H1 (cell line): ENCODE results near the gene SAMD4A. TPM values are rescaled to one million over a fixed set of nuclear protein-coding genes. Genes with fewer than 3 reads are reported as not detected.

ENCODE experiments used
- CTCF ChIA-PET: fragments of 300-600 bp; sonication (Branson Sonifier 250); formaldehyde crosslinking; loops from one replicate; lab custom pipeline; 2021; ENCODE audit not compliant: partially characterized antibody; lab: Charles Lee
- POLR2A ChIA-PET: fragments of 300-600 bp; sonication (Branson Sonifier 250); formaldehyde crosslinking; loops from one replicate; lab custom pipeline; 2021; ENCODE audit warnings: inconsistent platforms; ENCODE audit not compliant: partially characterized antibody; lab: Charles Lee
- DNase-seq, 2 experiments: peaks; one replicate each; pipeline versions ENCODE4 v3.0.0 to v3.0.0-alpha.2; 2010 to 2022; ENCODE audit warnings: low spot score in 2 of 2, low read depth in 1 of 2, mixed read lengths in 1 of 2
- FAIRE-seq: peaks from 2 replicates; lab custom pipeline; 2011; peaks lifted over from hg19 to GRCh38; lab: Jason Lieb, UNC
- H2AFZ ChIP-seq: 2 replicates; pipeline ENCODE4 v1.8.1; 2012; ENCODE audit warnings: low read length, inconsistent platforms
- H2AK5ac ChIP-seq: 2 replicates; pipeline ENCODE4 v1.6.1; 2013; ENCODE audit warnings: low read depth, low read length
- H2BK120ac ChIP-seq: replicated peaks from 2 replicates; pipeline ENCODE3; 2013; ENCODE audit warnings: low read depth, low read length, inconsistent platforms
- H2BK12ac ChIP-seq: 2 replicates; pipeline ENCODE4 v1.6.1; 2013; ENCODE audit warnings: low read depth, low read length
- H2BK15ac ChIP-seq: 2 replicates; pipeline ENCODE4 v1.6.1; 2013; ENCODE audit warnings: low read length
- H2BK20ac ChIP-seq: 2 replicates; pipeline ENCODE4 v1.6.1; 2013; ENCODE audit warnings: low read length
- H2BK5ac ChIP-seq: 2 replicates; pipeline ENCODE4 v1.6.1; 2013; ENCODE audit warnings: low read depth, low read length
- H3K14ac ChIP-seq: 2 replicates; pipeline ENCODE4 v1.6.1; 2013; ENCODE audit warnings: inconsistent platforms; ENCODE audit not compliant: insufficient read length
- H3K18ac ChIP-seq: 2 replicates; pipeline ENCODE4 v1.6.1; 2013; ENCODE audit warnings: low read length; ENCODE audit errors: extremely low read depth
- H3K23ac ChIP-seq: 2 replicates; pipeline ENCODE4 v1.6.1; 2013; ENCODE audit warnings: inconsistent platforms; ENCODE audit not compliant: insufficient read length
- H3K23me2 ChIP-seq: 2 replicates; pipeline ENCODE4 v1.6.1; 2013; ENCODE audit warnings: low read depth, low read length
- H3K27ac ChIP-seq: 2 replicates; pipeline ENCODE4 v1.6.1; 2011; ENCODE audit warnings: low read depth, low read length, inconsistent platforms
- H3K27me3 ChIP-seq, 4 experiments: replicated peaks in 1 of 4; 1 replicate in 1 of 4; 2 replicates in 3 of 4; pipeline versions ENCODE4 v1.6.1 to v1.8.1; 2011 to 2013; ENCODE audit warnings: low read length in 3 of 4, mild to moderate bottlenecking in 3 of 4, inconsistent platforms in 2 of 4, mixed read lengths in 2 of 4, moderate library complexity in 1 of 4; ENCODE audit not compliant: control insufficient read depth in 3 of 4, insufficient read depth in 3 of 4; ENCODE audit errors: extremely low read depth in 1 of 4
- H3K36me3 ChIP-seq, 4 experiments: 2 replicates each; pipeline versions ENCODE4 v1.6.1 to v1.8.1; 2011 to 2013; ENCODE audit warnings: mild to moderate bottlenecking in 4 of 4, low read length in 3 of 4, moderate library complexity in 2 of 4, control low read depth in 1 of 4, inconsistent platforms in 1 of 4; ENCODE audit not compliant: insufficient read depth in 4 of 4, control insufficient read depth in 2 of 4
- H3K4ac ChIP-seq: replicated peaks from 2 replicates; pipeline ENCODE3; 2013; ENCODE audit warnings: low read length, low read depth, mixed read lengths, inconsistent platforms; ENCODE audit not compliant: insufficient read length
- H3K4me1 ChIP-seq, 4 experiments: replicated peaks in 1 of 4; 1 replicate in 1 of 4; 2 replicates in 3 of 4; pipeline versions ENCODE4 v1.6.1 to v1.8.1; 2011 to 2013; ENCODE audit warnings: low read length in 3 of 4, inconsistent platforms in 2 of 4, mixed read lengths in 1 of 4; ENCODE audit not compliant: insufficient read depth in 4 of 4, control insufficient read depth in 3 of 4
- H3K4me2 ChIP-seq, 2 experiments: 2 replicates each; pipeline versions ENCODE4 v1.6.1 to v1.8.1; 2011 to 2013; ENCODE audit warnings: low read depth in 2 of 2, low read length in 2 of 2, control low read depth in 1 of 2, inconsistent platforms in 1 of 2, mild to moderate bottlenecking in 1 of 2; ENCODE audit not compliant: insufficient read depth in 1 of 2
- H3K4me3 ChIP-seq, 4 experiments: fragments of 200-600, 300-600 bp in 1 of 4; sonication (generic), shearing (Covaris generic), sonication (Bioruptor Twin) in 1 of 4; 2 replicates each; pipeline versions ENCODE4 v1.5.1 to v1.8.1; 2011 to 2016; ENCODE audit warnings: low read length in 4 of 4, low read depth in 3 of 4, control low read depth in 2 of 4, inconsistent platforms in 2 of 4, mild to moderate bottlenecking in 2 of 4, mixed read lengths in 1 of 4, moderate library complexity in 1 of 4; ENCODE audit not compliant: insufficient read depth in 2 of 4; ENCODE audit errors: extremely low read depth in 1 of 4
- H3K56ac ChIP-seq: replicated peaks from 2 replicates; pipeline ENCODE3; 2013; ENCODE audit warnings: low read depth, mild to moderate bottlenecking, mixed read lengths, low read length, inconsistent platforms; ENCODE audit not compliant: insufficient read length
- H3K79me1 ChIP-seq: 2 replicates; pipeline ENCODE4 v1.6.1; 2013; ENCODE audit warnings: low read depth, low read length, control low read depth
- H3K79me2 ChIP-seq, 2 experiments: 2 replicates each; pipeline versions ENCODE4 v1.6.1 to v1.8.1; 2012 to 2013; ENCODE audit warnings: low read length in 2 of 2, mild to moderate bottlenecking in 2 of 2, inconsistent platforms in 1 of 2; ENCODE audit not compliant: insufficient read depth in 2 of 2, control insufficient read depth in 1 of 2
- H3K9ac ChIP-seq, 4 experiments: replicated peaks in 1 of 4; 1 replicate in 1 of 4; 2 replicates in 3 of 4; pipeline versions ENCODE4 v1.6.1 to v1.8.1; 2011 to 2013; ENCODE audit warnings: low read depth in 3 of 4, low read length in 3 of 4, control low read depth in 2 of 4, mild to moderate bottlenecking in 2 of 4, moderate library complexity in 2 of 4, inconsistent platforms in 1 of 4; ENCODE audit errors: extremely low read depth in 1 of 4
- H3K9me3 ChIP-seq, 2 experiments: 2 replicates each; pipeline versions ENCODE4 v1.6.1 to v1.8.1; 2012 to 2013; ENCODE audit warnings: mild to moderate bottlenecking in 2 of 2, moderate library complexity in 2 of 2, control low read depth in 1 of 2, inconsistent platforms in 1 of 2, low read depth in 1 of 2, low read length in 1 of 2, mixed read lengths in 1 of 2; ENCODE audit not compliant: insufficient read depth in 2 of 2
- H4K20me1 ChIP-seq, 2 experiments: replicated peaks in 1 of 2; 2 replicates each; pipeline versions ENCODE3 to v1.8.1; 2011 to 2013; ENCODE audit warnings: inconsistent platforms in 2 of 2, low read length in 2 of 2, mild to moderate bottlenecking in 1 of 2; ENCODE audit not compliant: insufficient read depth in 2 of 2, control insufficient read depth in 1 of 2
- H4K5ac ChIP-seq: 2 replicates; pipeline ENCODE4 v1.6.1; 2013; ENCODE audit warnings: low read length, low read depth, mixed read lengths, inconsistent platforms; ENCODE audit not compliant: insufficient read length
- H4K8ac ChIP-seq: 2 replicates; pipeline ENCODE4 v1.8.0; 2013; ENCODE audit warnings: mild to moderate bottlenecking, moderate library complexity, low read length, inconsistent platforms; ENCODE audit not compliant: insufficient read depth; ENCODE audit errors: extremely low read depth
- H4K91ac ChIP-seq: replicated peaks from 2 replicates; pipeline ENCODE3; 2013; ENCODE audit warnings: low read length, mixed read lengths, inconsistent platforms; ENCODE audit not compliant: insufficient read length
- KDM5A ChIP-seq: fragments of 200-600 bp; IDR thresholded peaks from 2 replicates; pipeline ENCODE4 v1.7.1; 2012; ENCODE audit warnings: mild to moderate bottlenecking, low read length, inconsistent platforms, mixed read lengths
- RBBP5 ChIP-seq: IDR thresholded peaks from 2 replicates; pipeline ENCODE4 v1.7.1; 2012; ENCODE audit warnings: low read depth, mild to moderate bottlenecking, inconsistent platforms, low read length, moderate library complexity, borderline replicate concordance
- SUZ12 ChIP-seq: fragments of 200-600 bp; sonication (generic); IDR thresholded peaks from 2 replicates; pipeline ENCODE4 v1.6.1; 2012; ENCODE audit warnings: mild to moderate bottlenecking, inconsistent platforms, low read length, moderate library complexity, mixed read lengths
- polyA plus RNA-seq, 7 experiments: library from polyadenylated mRNA; depleted of rRNA in 3 of 7; stranded (reverse) in 5 of 7; unstranded in 2 of 7; fragments of >200 nt in 5 of 7; fragments of 200-250 nt in 2 of 7; gene quantifications; 1 replicate in 5 of 7; 2 replicates in 1 of 7; 4 replicates in 1 of 7; pipeline versions ENCODE4 v1.2.1 to v1.2.3, GENCODE V29; 2011 to 2013; ENCODE audit warnings: missing spikeins in 2 of 7, mixed read lengths in 2 of 7
- total RNA-seq: library from RNA; stranded (reverse); fragmentation: NEBNext Ultra II Directional; extraction: Animal tissue kit (Norgen Biotek cat#: 25700); gene quantifications from 2 replicates; pipeline ENCODE4 v1.2.1, GENCODE V29; 2021

Gene SAMD4A
- total and polyA plus RNA-seq, 2 of the 8 experiments (the other 6 are each of a cell fraction or from before 2014, with no cell fraction given): 2.4 to 12.3 TPM

DNA sequence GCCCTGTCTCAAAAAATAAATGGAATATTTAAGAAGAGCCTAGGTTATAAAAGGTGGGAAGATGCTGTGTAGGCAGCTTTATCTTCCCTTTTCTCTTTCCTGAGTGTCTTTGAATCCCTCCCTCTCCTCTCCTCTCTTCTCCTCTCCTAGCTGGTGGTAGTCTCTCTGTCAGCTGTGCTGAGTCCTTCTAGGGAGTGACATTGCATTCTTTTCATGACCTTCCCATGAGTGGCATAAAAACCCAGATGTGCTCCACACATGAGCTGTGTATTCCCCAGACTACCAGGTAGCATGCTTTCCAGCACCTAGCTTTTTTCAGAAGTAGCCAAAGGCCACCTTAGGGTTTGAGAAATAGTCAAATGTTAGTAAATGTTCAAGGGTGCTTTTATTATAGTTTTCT, 23.6 kb downstream of the SAMD4A start:
- Histone ChIP-seq H3K23ac (no peak overlapping the region), H3K56ac (no peak overlapping the region), H2AK5ac (no peak overlapping the region), H2AFZ (no peak overlapping the region), H4K20me1 (no peaks in the 10 kb centered on the region), H4K5ac (no peak overlapping the region), H2BK120ac (no peak overlapping the region), H2BK15ac (no peak overlapping the region), H3K9me3 (no peaks in the 10 kb centered on the region), H2BK12ac (no peak overlapping the region), H3K4ac (no peak overlapping the region), H3K79me2 (0 out of 4 replicates have a peak, but pooled peaks cover 0 to 3% of the 10 kb centered on the region in 2 experiments), H3K9ac (no peak overlapping the region), H2BK5ac (no peak overlapping the region), H3K14ac (no peak overlapping the region), H3K36me3 (no peaks in the 10 kb centered on the region), H3K4me1 (no peaks in the 10 kb centered on the region), H3K27ac (no peak overlapping the region), H4K8ac (no peak overlapping the region), H3K18ac (no peak overlapping the region), H3K23me2 (no peaks in the 10 kb centered on the region), H3K4me3 (no peak overlapping the region), H4K91ac (no peak overlapping the region), H3K27me3 (no peaks in the 10 kb centered on the region), H3K79me1 (no peaks in the 10 kb centered on the region), H3K4me2 (no peak overlapping the region), H2BK20ac (no peak overlapping the region)
- FAIRE-seq (no peak), DNase-seq (no peak)
- no peak for TF ChIP-seq RBBP5
- no peak for TF ChIP-seq KDM5A
- TF ChIP-seq SUZ12: no peak
- CTCF ChIA-PET: interaction anchor here (1.1 to 1.8 kb wide), 9 partner anchors 10 to 200 kb away, joined by 3 to 14 read pairs (median 5); no protein-coding TSS in a partner anchor
- POLR2A ChIA-PET: interaction anchor here (0.5 to 1.1 kb wide), 3 partner anchors 12 to 103 kb away, joined by 3 to 4 read pairs (median 4); no protein-coding TSS in a partner anchor
